HepG2 (cell line): Measurements from ENCODE around the gene ACAP1. TPM values are rescaled to one million over a fixed set of nuclear protein-coding genes. Genes with fewer than 3 reads are reported as not detected.
A peak's percentile ranks its signal among the peaks of the same experiment; 100 is the strongest.

ENCODE experiments used
- EEA1 ChIP-seq: sonication (generic); formaldehyde crosslinking; IDR thresholded peaks from 2 replicates; pipeline ENCODE4 v1.5.1; 2020; ENCODE audit warnings: mild to moderate bottlenecking, missing genetic modification reagents, borderline replicate concordance
- ERF ChIP-seq: IDR thresholded peaks from 2 replicates; pipeline ENCODE4 v1.6.1; 2018; ENCODE audit warnings: missing biosample characterization, missing genetic modification reagents
- FOXP1 ChIP-seq, 2 experiments: fragments of 450-650 bp in 1 of 2; IDR thresholded peaks; 2 replicates each; pipeline ENCODE4 v1.6.1; 2017 to 2018; ENCODE audit warnings: antibody characterized with exemption in 1 of 2
- HOXD1 ChIP-seq: sonication (generic); formaldehyde crosslinking; IDR thresholded peaks from 2 replicates; pipeline ENCODE4 v1.5.0; 2020; ENCODE audit warnings: missing genetic modification reagents
- IKZF4 ChIP-seq: sonication (generic); formaldehyde crosslinking; IDR thresholded peaks from 2 replicates; pipeline ENCODE4 v1.5.1; 2020; ENCODE audit warnings: borderline replicate concordance, mild to moderate bottlenecking, low read depth, missing genetic modification reagents; ENCODE audit errors: not compliant biosample characterization
- KMT2A ChIP-seq: sonication (generic); formaldehyde crosslinking; IDR thresholded peaks from 2 replicates; pipeline ENCODE4 v1.4.0; 2020; ENCODE audit warnings: missing genetic modification reagents
- MAFG ChIP-seq: sonication (generic); formaldehyde crosslinking; IDR thresholded peaks from 2 replicates; pipeline ENCODE4 v1.5.1; 2020; ENCODE audit warnings: mild to moderate bottlenecking, missing genetic modification reagents
- NFRKB ChIP-seq: fragments of 450-650 bp; IDR thresholded peaks from 2 replicates; pipeline ENCODE4 v1.6.1; 2017
- NONO ChIP-seq, 2 experiments: fragments of 450-650 bp in 1 of 2; sonication (generic) in 1 of 2; formaldehyde crosslinking in 1 of 2; IDR thresholded peaks in 1 of 2; conservative IDR thresholded peaks in 1 of 2; 2 replicates each; pipeline versions ENCODE4 v1.6.1 to v1.8.0; 2017 to 2022; ENCODE audit warnings: mild to moderate bottlenecking in 1 of 2, missing genetic modification reagents in 1 of 2, moderate library complexity in 1 of 2
- PHF8 ChIP-seq: sonication (generic); formaldehyde crosslinking; IDR thresholded peaks from 2 replicates; pipeline ENCODE4 v1.5.0; 2020; ENCODE audit warnings: missing genetic modification reagents
- REL ChIP-seq: sonication (generic); formaldehyde crosslinking; conservative IDR thresholded peaks from 2 replicates; pipeline ENCODE4 v1.8.0; 2022; ENCODE audit warnings: mild to moderate bottlenecking, missing genetic modification reagents, moderate library complexity
- RNF2 ChIP-seq: fragments of 450-650 bp; conservative IDR thresholded peaks from 2 replicates; pipeline ENCODE4 v1.6.1; 2016; ENCODE audit warnings: low read depth
- SALL1 ChIP-seq: sonication (generic); formaldehyde crosslinking; IDR thresholded peaks from 2 replicates; pipeline ENCODE4 v1.8.0; 2022; ENCODE audit warnings: mild to moderate bottlenecking, missing genetic modification reagents
- SALL2 ChIP-seq: sonication (generic); formaldehyde crosslinking; IDR thresholded peaks from 2 replicates; pipeline ENCODE4 v1.8.1; 2023; ENCODE audit warnings: mild to moderate bottlenecking, missing genetic modification reagents, inconsistent platforms
- SP2 ChIP-seq: sonication (generic); formaldehyde crosslinking; IDR thresholded peaks from 2 replicates; pipeline ENCODE4 v1.5.1; 2020; ENCODE audit warnings: mild to moderate bottlenecking, missing genetic modification reagents
- STAG1 ChIP-seq: sonication (generic); formaldehyde crosslinking; IDR thresholded peaks from 2 replicates; pipeline ENCODE4 v1.4.0; 2020; ENCODE audit warnings: missing genetic modification reagents
- TBL1XR1 ChIP-seq: fragments of 150-350 bp; IDR thresholded peaks from 2 replicates; pipeline ENCODE4 v1.6.1; 2014; ENCODE audit warnings: borderline replicate concordance, low read length; ENCODE audit not compliant: partially characterized antibody
- ZBTB38 ChIP-seq: sonication (generic); formaldehyde crosslinking; IDR thresholded peaks from 2 replicates; pipeline ENCODE4 v1.5.1; 2020; ENCODE audit warnings: mild to moderate bottlenecking, missing genetic modification reagents
- ZBTB7A ChIP-seq: sonication (generic); formaldehyde crosslinking; IDR thresholded peaks from 2 replicates; pipeline ENCODE4 v1.8.0; 2022; ENCODE audit warnings: mild to moderate bottlenecking, missing genetic modification reagents
- ZNF264 ChIP-seq: sonication (generic); formaldehyde crosslinking; IDR thresholded peaks from 2 replicates; pipeline ENCODE4 v1.4.0; 2020; ENCODE audit warnings: missing genetic modification reagents
- ZNF501 ChIP-seq: sonication (generic); formaldehyde crosslinking; IDR thresholded peaks from 2 replicates; pipeline ENCODE4 v1.5.1; 2020; ENCODE audit warnings: mild to moderate bottlenecking, moderate library complexity, missing genetic modification reagents
- ZNF775 ChIP-seq: sonication (generic); formaldehyde crosslinking; IDR thresholded peaks from 2 replicates; pipeline ENCODE4 v1.4.0; 2020; ENCODE audit warnings: missing genetic modification reagents, mild to moderate bottlenecking, moderate library complexity, borderline replicate concordance
- ZSCAN31 ChIP-seq: sonication (generic); formaldehyde crosslinking; IDR thresholded peaks from 2 replicates; pipeline ENCODE4 v1.5.0; 2020; ENCODE audit warnings: low read depth, mild to moderate bottlenecking, missing genetic modification reagents
- ZSCAN9 ChIP-seq: IDR thresholded peaks from 2 replicates; pipeline ENCODE4 v1.6.1; 2016; ENCODE audit warnings: borderline replicate concordance
- polyA plus RNA-seq, 8 experiments: library from polyadenylated mRNA; depleted of rRNA in 3 of 8; stranded (reverse) in 7 of 8; unstranded in 1 of 8; fragments of >200 nt; fragmentation: Illumina TruSeq in 4 of 8; extraction: Trizol in 4 of 8; gene quantifications; 2 replicates each; pipeline versions ENCODE4 v1.2.1 to v1.2.3, GENCODE V29; 2011 to 2016; ENCODE audit warnings: low read depth in 4 of 8, missing spikeins in 1 of 8, mixed read lengths in 1 of 8; ENCODE audit not compliant: insufficient read depth in 1 of 8
- total RNA-seq, 5 experiments: library from RNA; depleted of rRNA; stranded (reverse); fragments of >200 nt; fragmentation: Illumina TruSeq; extraction: Trizol; gene quantifications; 2 replicates each; pipeline ENCODE4 v1.2.3, GENCODE V29; 2016; ENCODE audit warnings: low read depth in 1 of 5
- TF ChIP-seq, protein P1 (sequence below): sonication (generic); formaldehyde crosslinking; IDR thresholded peaks from 2 replicates; pipeline ENCODE4 v1.8.1; 2023; ENCODE audit warnings: mild to moderate bottlenecking, missing genetic modification reagents
- TF ChIP-seq, protein P2 (sequence below): IDR thresholded peaks from 2 replicates; pipeline ENCODE4 v1.6.1; 2016
- TF ChIP-seq, protein P3 (sequence below): sonication (generic); formaldehyde crosslinking; IDR thresholded peaks from 2 replicates; pipeline ENCODE4 v1.4.0; 2020; ENCODE audit warnings: missing genetic modification reagents

ACAP1 gene
- total and polyA plus RNA-seq, 2 of the 13 experiments (the other 11 are each of a cell fraction or from before 2014, with no cell fraction given) = 1.3 to 2.5 TPM

DNA sequence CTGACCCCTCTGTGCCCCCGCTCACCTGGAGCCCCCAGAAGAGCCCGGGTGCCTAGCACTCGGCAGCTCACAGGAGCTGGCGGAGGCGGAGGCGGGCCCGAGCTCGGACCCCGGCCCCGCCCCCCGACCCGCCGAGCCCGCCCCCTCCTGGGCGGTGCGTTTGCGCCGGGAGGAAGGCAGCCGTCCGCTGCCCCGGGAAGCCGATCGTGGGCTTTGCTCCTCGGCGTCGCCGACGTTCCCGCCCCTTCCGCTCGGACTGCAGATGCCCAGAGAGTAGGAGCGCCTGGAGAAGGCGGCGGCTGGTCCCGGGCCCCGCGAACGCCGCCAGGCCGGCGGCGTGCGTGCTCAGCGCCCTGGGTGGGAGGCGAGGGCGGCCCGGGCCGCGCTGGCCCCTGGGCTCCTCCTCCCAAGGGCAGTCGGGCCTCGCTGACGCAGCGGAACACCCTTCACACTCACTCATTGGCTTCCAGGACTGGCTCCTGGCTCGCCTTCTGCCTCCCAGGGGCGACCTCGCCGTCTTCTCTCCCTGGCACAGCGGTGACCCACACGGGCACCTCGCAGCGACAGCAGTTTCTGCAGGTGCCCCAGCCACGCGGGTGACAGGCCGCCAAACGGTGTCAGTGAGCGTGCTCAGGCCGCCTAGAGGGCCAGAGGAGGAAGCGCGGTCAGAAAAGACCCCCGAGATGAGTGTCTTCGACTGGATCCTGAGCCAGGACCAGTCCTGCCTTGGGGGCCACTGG, 58.3 kb downstream of the ACAP1 start, which contains the start of gene PLSCR3 (continued):
- TF ChIP-seq NFRKB (no peak), RNF2 (peak; percentile 82; the same call in 1 of the 2 replicates), MAFG (CRISPR knock-in tag) (0 out of 2 replicates have a peak, but pooled peaks have one; percentile 52), PHF8 (CRISPR knock-in tag) (peak; percentile 65), TBL1XR1 (no peak), ZNF264 (CRISPR knock-in tag) (no peak), SALL2 (no peak), ZNF775 (CRISPR knock-in tag) (no peak), IKZF4 (CRISPR knock-in tag) (no peak), FOXP1 (IDR thresholded peaks at IDR 0.05) (no peak), FOXP1 (CRISPR knock-in tag; IDR thresholded peaks at IDR 0.05) (no peak), REL (CRISPR knock-in tag) (peak; percentile 73; the same call in 1 of the 2 replicates), HOXD1 (CRISPR knock-in tag) (0 out of 2 replicates have a peak, but pooled peaks have one; percentile 7), EEA1 (CRISPR knock-in tag) (no peak; the same call in 1 of the 2 replicates), ERF (CRISPR knock-in tag) (peak; percentile 55; the same call in 1 of the 2 replicates), ZBTB7A (peak; percentile 17; the same call in 1 of the 2 replicates), KMT2A (CRISPR knock-in tag) (no peak; the same call in 1 of the 2 replicates), ZBTB38 (CRISPR knock-in tag) (peak; percentile 66), ZNF501 (CRISPR knock-in tag) (0 out of 2 replicates have a peak, but pooled peaks have one; percentile 58), SP2 (peak; percentile 57), ZSCAN9 (CRISPR knock-in tag) (no peak), NONO (IDR thresholded peaks at IDR 0.05) (no peak), NONO (CRISPR knock-in tag; conservative IDR thresholded peaks at IDR 0.05) (peak; percentile 78), SALL1 (CRISPR knock-in tag) (peak; percentile 53), STAG1 (CRISPR knock-in tag) (no peak), ZSCAN31 (CRISPR knock-in tag) (peak; percentile 82)
- TF ChIP-seq, protein P1, sequence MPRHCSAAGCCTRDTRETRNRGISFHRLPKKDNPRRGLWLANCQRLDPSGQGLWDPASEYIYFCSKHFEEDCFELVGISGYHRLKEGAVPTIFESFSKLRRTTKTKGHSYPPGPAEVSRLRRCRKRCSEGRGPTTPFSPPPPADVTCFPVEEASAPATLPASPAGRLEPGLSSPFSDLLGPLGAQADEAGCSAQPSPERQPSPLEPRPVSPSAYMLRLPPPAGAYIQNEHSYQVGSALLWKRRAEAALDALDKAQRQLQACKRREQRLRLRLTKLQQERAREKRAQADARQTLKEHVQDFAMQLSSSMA = no peak
- TF ChIP-seq, protein P2, sequence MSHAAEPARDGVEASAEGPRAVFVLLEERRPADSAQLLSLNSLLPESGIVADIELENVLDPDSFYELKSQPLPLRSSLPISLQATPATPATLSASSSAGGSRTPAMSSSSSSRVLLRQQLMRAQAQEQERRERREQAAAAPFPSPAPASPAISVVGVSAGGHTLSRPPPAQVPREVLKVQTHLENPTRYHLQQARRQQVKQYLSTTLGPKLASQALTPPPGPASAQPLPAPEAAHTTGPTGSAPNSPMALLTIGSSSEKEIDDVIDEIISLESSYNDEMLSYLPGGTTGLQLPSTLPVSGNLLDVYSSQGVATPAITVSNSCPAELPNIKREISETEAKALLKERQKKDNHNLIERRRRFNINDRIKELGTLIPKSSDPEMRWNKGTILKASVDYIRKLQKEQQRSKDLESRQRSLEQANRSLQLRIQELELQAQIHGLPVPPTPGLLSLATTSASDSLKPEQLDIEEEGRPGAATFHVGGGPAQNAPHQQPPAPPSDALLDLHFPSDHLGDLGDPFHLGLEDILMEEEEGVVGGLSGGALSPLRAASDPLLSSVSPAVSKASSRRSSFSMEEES (CRISPR knock-in tag) = no peak
- TF ChIP-seq, protein P3, sequence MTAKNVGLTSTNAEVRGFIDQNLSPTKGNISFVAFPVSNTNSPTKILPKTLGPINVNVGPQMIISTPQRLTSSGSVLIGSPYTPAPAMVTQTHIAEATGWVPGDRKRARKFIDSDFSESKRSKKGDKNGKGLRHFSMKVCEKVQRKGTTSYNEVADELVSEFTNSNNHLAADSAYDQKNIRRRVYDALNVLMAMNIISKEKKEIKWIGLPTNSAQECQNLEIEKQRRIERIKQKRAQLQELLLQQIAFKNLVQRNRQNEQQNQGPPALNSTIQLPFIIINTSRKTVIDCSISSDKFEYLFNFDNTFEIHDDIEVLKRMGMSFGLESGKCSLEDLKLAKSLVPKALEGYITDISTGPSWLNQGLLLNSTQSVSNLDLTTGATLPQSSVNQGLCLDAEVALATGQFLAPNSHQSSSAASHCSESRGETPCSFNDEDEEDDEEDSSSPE (CRISPR knock-in tag) = no peak
